WERI-Rb-1 (cell line): ENCODE data around the gene FAM193A.

Experiments
- DNase-seq: peaks from one replicate; pipeline ENCODE4 v3.0.0-alpha.2; 2020
- H3K27ac ChIP-seq: fragments of 250-450 bp; sonication (Bioruptor Pico); 2 replicates; pipeline ENCODE4 v1.5.1; 2020; ENCODE audit warnings: mild to moderate bottlenecking, moderate library complexity
- H3K27me3 ChIP-seq: fragments of 250-450 bp; sonication (Bioruptor Pico); 2 replicates; pipeline ENCODE4 v1.5.1; 2021; ENCODE audit warnings: mild to moderate bottlenecking, low read depth, moderate library complexity; ENCODE audit not compliant: insufficient read depth, severe bottlenecking
- H3K36me3 ChIP-seq: fragments of 250-450 bp; sonication (Bioruptor Pico); 2 replicates; pipeline ENCODE4 v1.5.1; 2020; ENCODE audit warnings: mild to moderate bottlenecking, moderate library complexity
- H3K4me3 ChIP-seq: 2 replicates; pipeline ENCODE4 v1.5.1; 2011; ENCODE audit warnings: low read depth, mild to moderate bottlenecking, control low read depth, low read length
- H3K9me3 ChIP-seq: fragments of 250-450 bp; sonication (Bioruptor Pico); 2 replicates; pipeline ENCODE4 v1.5.1; 2021; ENCODE audit warnings: mild to moderate bottlenecking, moderate library complexity; ENCODE audit not compliant: severe bottlenecking
- TF ChIP-seq, protein P1 (sequence below): IDR thresholded peaks from 2 replicates; pipeline ENCODE4 v1.5.1; 2011; ENCODE audit warnings: low read depth, mild to moderate bottlenecking, control low read depth, inconsistent platforms, low read length

FAM193A gene

DNA sequence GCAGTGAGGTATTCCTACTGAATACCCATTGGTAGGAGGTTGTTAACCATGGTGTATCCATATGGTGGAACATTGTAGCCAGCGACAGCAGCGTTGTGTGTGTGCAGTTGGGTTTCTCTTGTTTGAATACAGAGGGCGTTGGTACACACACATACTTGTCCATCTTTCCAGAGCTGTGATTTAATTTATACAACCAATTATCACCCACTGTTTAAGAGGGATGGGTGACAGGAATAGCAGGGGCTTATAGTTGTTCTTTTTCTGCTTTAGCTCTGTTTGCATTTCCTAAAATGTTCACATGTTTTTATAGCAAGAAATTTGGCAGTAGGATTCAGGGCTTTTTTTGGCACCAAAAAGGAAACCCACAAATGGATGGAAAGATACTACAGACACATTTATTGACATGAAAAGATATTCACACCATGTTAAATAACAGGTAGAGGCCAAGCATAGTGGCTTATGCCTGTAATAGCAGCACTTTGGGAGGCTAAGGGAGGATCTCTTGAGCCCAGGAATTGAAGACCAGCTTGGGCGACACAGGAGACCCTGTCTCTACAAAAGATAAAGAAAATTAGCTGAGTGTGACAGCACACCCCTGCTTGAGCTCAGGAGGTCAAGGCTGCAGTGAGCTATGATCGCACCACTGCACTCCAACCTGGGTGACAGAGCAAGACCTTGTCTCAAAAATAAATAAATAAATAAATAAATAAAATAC is 159.1 kb downstream of the FAM193A start:
- Histone ChIP-seq H3K36me3 (peaks cover 98% of the 10 kb centered on the region), H3K27ac (no peak overlapping the region), H3K27me3 (no peaks in the 10 kb centered on the region), H3K9me3 (no peaks in the 10 kb centered on the region), H3K4me3 (no peak overlapping the region)
- TF ChIP-seq, protein P1, sequence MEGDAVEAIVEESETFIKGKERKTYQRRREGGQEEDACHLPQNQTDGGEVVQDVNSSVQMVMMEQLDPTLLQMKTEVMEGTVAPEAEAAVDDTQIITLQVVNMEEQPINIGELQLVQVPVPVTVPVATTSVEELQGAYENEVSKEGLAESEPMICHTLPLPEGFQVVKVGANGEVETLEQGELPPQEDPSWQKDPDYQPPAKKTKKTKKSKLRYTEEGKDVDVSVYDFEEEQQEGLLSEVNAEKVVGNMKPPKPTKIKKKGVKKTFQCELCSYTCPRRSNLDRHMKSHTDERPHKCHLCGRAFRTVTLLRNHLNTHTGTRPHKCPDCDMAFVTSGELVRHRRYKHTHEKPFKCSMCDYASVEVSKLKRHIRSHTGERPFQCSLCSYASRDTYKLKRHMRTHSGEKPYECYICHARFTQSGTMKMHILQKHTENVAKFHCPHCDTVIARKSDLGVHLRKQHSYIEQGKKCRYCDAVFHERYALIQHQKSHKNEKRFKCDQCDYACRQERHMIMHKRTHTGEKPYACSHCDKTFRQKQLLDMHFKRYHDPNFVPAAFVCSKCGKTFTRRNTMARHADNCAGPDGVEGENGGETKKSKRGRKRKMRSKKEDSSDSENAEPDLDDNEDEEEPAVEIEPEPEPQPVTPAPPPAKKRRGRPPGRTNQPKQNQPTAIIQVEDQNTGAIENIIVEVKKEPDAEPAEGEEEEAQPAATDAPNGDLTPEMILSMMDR = no peak
- DNase-seq = no peak

DNA sequence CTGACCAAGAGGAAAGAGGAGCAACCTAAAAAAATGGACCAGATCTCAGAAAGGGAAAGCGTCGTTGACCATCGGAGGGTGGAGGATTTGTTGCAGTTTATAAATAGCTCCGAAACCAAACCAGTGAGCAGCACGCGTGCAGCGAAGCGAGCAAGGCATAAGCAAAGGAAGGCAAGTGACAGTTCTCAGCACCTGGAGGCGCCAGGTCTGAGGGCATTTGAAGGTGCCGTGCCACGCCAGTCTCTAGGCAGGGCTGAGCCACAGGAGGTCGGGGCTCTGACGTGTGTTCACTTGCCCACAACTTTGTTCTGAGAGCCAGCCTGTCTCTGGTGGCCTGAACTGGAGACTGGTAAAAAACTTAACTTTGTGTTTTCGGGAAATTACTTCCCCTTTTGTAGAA is 160.0 kb downstream of the FAM193A start:
- TF ChIP-seq, protein P1 = no peak
- Histone ChIP-seq H3K36me3 (peaks cover 98% of the 10 kb centered on the region), H3K27ac (no peak overlapping the region), H3K4me3 (no peak overlapping the region), H3K27me3 (no peaks in the 10 kb centered on the region), H3K9me3 (no peaks in the 10 kb centered on the region)
- DNase-seq = no peak

DNA sequence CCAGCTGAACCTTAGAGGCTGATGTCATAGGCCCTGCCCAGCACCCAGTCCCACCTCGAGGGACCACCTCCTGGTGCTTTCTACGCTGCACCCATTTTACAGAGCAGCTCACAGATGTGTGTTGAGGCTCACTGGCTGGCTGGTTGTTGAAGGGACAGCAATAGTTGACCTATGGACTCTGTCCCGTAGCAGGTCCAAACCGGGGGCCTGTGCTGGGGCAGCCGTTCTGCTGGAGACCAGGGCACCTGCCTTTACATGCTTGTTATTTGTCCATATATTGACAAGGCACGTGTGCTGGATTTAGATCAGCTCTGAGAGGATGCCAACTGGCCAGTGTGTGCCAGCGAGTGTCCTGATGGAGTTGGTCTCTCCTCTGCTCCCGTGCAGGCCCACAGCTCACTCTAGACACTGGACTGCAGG is 161.6 kb downstream of the FAM193A start:
- Histone ChIP-seq H3K36me3 (peaks cover 99% of the 10 kb centered on the region), H3K27me3 (no peaks in the 10 kb centered on the region)
- TF ChIP-seq, protein P1 = no peak

DNA sequence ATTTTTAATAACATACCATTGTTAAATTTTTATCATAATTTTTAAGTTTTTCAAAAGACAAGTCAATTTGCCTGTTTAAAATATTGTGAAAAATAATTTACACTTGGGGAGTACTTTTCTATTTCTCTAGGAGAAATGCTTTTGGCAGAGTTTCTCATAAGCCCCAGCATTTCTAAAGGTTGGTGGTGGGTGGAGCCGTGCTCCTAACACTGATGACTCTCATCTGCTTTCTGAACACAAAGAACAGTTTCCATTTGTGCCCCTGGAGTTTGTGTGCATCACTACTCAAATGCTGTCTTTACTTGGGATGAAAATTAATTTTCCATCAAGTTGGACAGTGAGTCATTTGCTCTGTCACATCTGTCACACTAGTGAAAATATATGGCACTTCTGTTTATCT is 162.1 kb downstream of the FAM193A start:
- H3K36me3 ChIP-seq = peaks cover 99% of the 10 kb centered on the region
- no peak overlapping the region for H3K27ac ChIP-seq
- no peak overlapping the region for H3K4me3 ChIP-seq
- TF ChIP-seq, protein P1 = no peak
- H3K9me3 ChIP-seq = no peaks in the 10 kb centered on the region
- H3K27me3 ChIP-seq = no peaks in the 10 kb centered on the region
- no peak for DNase-seq

More for the DNA sequence above, 161.6 kb downstream of the FAM193A start:
- Histone ChIP-seq H3K9me3 (no peaks in the 10 kb centered on the region), H3K4me3 (no peak overlapping the region), H3K27ac (no peak overlapping the region)
- DNase-seq = no peak

DNA sequence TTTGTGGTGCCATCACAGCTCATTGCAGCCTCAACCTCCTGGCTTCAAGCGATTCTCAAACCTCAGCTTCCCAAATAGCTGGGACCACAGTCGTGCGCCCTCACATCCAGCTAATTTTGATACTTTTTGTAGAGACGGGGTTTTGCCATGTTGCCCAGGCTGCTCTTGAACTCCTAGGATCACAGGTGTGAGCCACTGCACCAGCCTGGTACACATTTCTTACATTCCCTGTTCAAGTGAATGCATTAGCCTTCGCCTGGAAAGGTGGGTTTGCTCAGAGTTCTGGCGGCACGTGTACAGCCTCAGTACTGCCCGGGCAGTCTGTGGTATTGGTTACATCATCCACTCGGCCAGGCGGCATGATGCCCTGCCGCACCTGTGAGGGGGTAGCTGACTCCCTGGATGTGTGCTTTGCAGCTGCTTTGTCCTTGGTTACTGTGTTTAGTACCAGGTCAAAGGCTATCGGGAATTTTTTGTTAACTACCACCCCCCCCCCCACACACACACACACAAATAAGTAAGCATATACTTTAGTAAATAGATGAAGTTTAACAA is 162.6 kb downstream of the FAM193A start:
- Histone ChIP-seq H3K27me3 (no peaks in the 10 kb centered on the region), H3K9me3 (no peaks in the 10 kb centered on the region), H3K4me3 (no peak overlapping the region), H3K27ac (no peak overlapping the region), H3K36me3 (peaks cover 98% of the 10 kb centered on the region)
- no peak for DNase-seq
- TF ChIP-seq, protein P1 = no peak
